HCT116 (cell line): ENCODE data around the gene RAB36.

Source experiments
- CEBPB ChIP-seq: IDR thresholded peaks from 2 replicates; pipeline ENCODE4 v1.6.1; 2012; ENCODE audit warnings: low read depth
- ELF1 ChIP-seq: IDR thresholded peaks from 2 replicates; pipeline ENCODE4 v1.6.1; 2012; ENCODE audit warnings: low read depth, borderline replicate concordance
- EZH2 ChIP-seq: fragments of 200-600 bp; sonication (generic); IDR thresholded peaks from 2 replicates; pipeline ENCODE4 v1.6.1; 2017; ENCODE audit warnings: antibody characterized with exemption, mixed run types
- EZH2phosphoT487 ChIP-seq: fragments of 200-600 bp; IDR thresholded peaks from 2 replicates; pipeline ENCODE4 v1.6.1; 2018; ENCODE audit warnings: antibody characterized with exemption, borderline replicate concordance
- POLR2A ChIP-seq: IDR thresholded peaks from 2 replicates; pipeline ENCODE4 v1.7.0; 2011; ENCODE audit warnings: borderline replicate concordance; ENCODE audit not compliant: insufficient read depth, insufficient read length; ENCODE audit errors: extremely low read depth
- SIN3A ChIP-seq: IDR thresholded peaks from 2 replicates; pipeline ENCODE4 v1.6.1; 2012; ENCODE audit warnings: low read depth
- YY1 ChIP-seq: IDR thresholded peaks from 2 replicates; pipeline ENCODE4 v1.6.1; 2011; ENCODE audit warnings: low read length, low read depth, moderate library complexity, mild to moderate bottlenecking; ENCODE audit not compliant: insufficient replicate concordance; ENCODE audit errors: extremely low read depth
- TF ChIP-seq, protein P1 (sequence below), 3 experiments: fragments of 200-600 bp in 1 of 3; sonication (generic) in 1 of 3; IDR thresholded peaks in 2 of 3; conservative IDR thresholded peaks in 1 of 3; 2 replicates each; pipeline ENCODE4 v1.5.1; 2012 to 2017; ENCODE audit warnings: low read depth in 2 of 3, low read length in 2 of 3, antibody characterized with exemption in 1 of 3, borderline replicate concordance in 1 of 3, control low read depth in 1 of 3, mild to moderate bottlenecking in 1 of 3, mixed read lengths in 1 of 3, mixed run types in 1 of 3, moderate library complexity in 1 of 3; ENCODE audit not compliant: insufficient read depth in 1 of 3
- TF ChIP-seq, protein P2 (sequence below): IDR thresholded peaks from 2 replicates; pipeline ENCODE4 v1.6.1; 2012; ENCODE audit warnings: low read depth

- TF ChIP-seq, protein P1, sequence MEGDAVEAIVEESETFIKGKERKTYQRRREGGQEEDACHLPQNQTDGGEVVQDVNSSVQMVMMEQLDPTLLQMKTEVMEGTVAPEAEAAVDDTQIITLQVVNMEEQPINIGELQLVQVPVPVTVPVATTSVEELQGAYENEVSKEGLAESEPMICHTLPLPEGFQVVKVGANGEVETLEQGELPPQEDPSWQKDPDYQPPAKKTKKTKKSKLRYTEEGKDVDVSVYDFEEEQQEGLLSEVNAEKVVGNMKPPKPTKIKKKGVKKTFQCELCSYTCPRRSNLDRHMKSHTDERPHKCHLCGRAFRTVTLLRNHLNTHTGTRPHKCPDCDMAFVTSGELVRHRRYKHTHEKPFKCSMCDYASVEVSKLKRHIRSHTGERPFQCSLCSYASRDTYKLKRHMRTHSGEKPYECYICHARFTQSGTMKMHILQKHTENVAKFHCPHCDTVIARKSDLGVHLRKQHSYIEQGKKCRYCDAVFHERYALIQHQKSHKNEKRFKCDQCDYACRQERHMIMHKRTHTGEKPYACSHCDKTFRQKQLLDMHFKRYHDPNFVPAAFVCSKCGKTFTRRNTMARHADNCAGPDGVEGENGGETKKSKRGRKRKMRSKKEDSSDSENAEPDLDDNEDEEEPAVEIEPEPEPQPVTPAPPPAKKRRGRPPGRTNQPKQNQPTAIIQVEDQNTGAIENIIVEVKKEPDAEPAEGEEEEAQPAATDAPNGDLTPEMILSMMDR (IDR thresholded peaks at IDR 0.05 in 2 of 3, conservative IDR thresholded peaks at IDR 0.05 in 1 of 3; ENCODE audit: borderline replicate concordance in 1 of 3, insufficient read depth in 1 of 3, low read depth in 2 of 3, low read length in 2 of 3) = no peak
- TF ChIP-seq POLR2A = no peak
- TF ChIP-seq EZH2 = no peak
- TF ChIP-seq CEBPB = no peak
- no peak for TF ChIP-seq YY1
- TF ChIP-seq ELF1 = no peak
- TF ChIP-seq EZH2phosphoT487 = no peak
- TF ChIP-seq, protein P2, sequence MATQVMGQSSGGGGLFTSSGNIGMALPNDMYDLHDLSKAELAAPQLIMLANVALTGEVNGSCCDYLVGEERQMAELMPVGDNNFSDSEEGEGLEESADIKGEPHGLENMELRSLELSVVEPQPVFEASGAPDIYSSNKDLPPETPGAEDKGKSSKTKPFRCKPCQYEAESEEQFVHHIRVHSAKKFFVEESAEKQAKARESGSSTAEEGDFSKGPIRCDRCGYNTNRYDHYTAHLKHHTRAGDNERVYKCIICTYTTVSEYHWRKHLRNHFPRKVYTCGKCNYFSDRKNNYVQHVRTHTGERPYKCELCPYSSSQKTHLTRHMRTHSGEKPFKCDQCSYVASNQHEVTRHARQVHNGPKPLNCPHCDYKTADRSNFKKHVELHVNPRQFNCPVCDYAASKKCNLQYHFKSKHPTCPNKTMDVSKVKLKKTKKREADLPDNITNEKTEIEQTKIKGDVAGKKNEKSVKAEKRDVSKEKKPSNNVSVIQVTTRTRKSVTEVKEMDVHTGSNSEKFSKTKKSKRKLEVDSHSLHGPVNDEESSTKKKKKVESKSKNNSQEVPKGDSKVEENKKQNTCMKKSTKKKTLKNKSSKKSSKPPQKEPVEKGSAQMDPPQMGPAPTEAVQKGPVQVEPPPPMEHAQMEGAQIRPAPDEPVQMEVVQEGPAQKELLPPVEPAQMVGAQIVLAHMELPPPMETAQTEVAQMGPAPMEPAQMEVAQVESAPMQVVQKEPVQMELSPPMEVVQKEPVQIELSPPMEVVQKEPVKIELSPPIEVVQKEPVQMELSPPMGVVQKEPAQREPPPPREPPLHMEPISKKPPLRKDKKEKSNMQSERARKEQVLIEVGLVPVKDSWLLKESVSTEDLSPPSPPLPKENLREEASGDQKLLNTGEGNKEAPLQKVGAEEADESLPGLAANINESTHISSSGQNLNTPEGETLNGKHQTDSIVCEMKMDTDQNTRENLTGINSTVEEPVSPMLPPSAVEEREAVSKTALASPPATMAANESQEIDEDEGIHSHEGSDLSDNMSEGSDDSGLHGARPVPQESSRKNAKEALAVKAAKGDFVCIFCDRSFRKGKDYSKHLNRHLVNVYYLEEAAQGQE = no peak
- TF ChIP-seq SIN3A = no peak
Observed at GRCh38 chr22:23187211-23187610, 41.9 kb downstream of the RAB36 start.
